Ovary (tissue), 3 donors: ENCODE data around the gene TRPM2.

Experiments
- EP300 ChIP-seq: sonication (generic); formaldehyde crosslinking; IDR thresholded peaks from one replicate; pipeline ENCODE4 v1.6.1; 2017; ENCODE audit warnings: antibody characterized with exemption
- POLR2A ChIP-seq: fragments of 450-650 bp; IDR thresholded peaks from one replicate; pipeline ENCODE4 v1.6.1; 2017; ENCODE audit warnings: antibody characterized with exemption, mild to moderate bottlenecking, moderate library complexity
- TF ChIP-seq, protein P1 (sequence below), 3 donors: fragments of 450-650 bp in 2 of 3; fragments of 200-600 bp in 1 of 3; IDR thresholded peaks; one replicate each; pipeline versions ENCODE4 v1.5.1 to v1.8.0; 2016 to 2022; ENCODE audit warnings: antibody characterized with exemption in 3 of 3, mild to moderate bottlenecking in 1 of 3
- donor health status: DM: no; HTN: no; CAD: no.

DNA sequence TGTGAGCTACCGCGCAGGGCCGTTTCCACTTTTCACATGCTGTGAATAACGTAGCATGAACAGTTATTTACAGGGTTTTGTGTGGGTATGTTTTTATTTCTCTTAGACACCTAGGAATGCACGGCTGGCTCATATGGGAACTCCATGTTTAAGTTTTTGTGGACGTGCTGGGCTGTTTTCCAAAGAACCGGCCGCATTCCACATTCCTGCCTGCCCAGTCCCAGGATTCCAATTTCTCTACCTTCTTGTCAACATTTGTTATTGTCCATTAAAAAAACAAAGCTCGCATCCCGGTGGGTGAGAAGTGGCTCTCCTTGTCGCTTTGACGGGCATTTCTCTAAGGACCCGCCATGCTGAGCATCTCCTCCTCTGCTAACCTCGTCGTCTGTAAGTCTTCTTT lies 54.8 kb downstream of the TRPM2 start:
- TF ChIP-seq, protein P1, sequence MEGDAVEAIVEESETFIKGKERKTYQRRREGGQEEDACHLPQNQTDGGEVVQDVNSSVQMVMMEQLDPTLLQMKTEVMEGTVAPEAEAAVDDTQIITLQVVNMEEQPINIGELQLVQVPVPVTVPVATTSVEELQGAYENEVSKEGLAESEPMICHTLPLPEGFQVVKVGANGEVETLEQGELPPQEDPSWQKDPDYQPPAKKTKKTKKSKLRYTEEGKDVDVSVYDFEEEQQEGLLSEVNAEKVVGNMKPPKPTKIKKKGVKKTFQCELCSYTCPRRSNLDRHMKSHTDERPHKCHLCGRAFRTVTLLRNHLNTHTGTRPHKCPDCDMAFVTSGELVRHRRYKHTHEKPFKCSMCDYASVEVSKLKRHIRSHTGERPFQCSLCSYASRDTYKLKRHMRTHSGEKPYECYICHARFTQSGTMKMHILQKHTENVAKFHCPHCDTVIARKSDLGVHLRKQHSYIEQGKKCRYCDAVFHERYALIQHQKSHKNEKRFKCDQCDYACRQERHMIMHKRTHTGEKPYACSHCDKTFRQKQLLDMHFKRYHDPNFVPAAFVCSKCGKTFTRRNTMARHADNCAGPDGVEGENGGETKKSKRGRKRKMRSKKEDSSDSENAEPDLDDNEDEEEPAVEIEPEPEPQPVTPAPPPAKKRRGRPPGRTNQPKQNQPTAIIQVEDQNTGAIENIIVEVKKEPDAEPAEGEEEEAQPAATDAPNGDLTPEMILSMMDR (IDR thresholded peaks at IDR 0.05) = no peak
- no peak for TF ChIP-seq POLR2A
- TF ChIP-seq EP300 = no peak
